IMR-90 (cell line): ENCODE data around the gene FEV. TPM values are rescaled to one million over a fixed set of nuclear protein-coding genes. Genes with fewer than 3 reads are reported as not detected.

ENCODE experiments used
- ATAC-seq: fragments of 200-7000 bp; cut with Tn5 transposase; 2 replicates; pipeline ENCODE4 v1.9.1; 2020; ENCODE audit warnings: low read depth, mild to moderate bottlenecking, moderate library complexity
- BruUV-seq: library from RNA; stranded (reverse); fragments of 400-500 nt; replicated peaks from 2 replicates; lab custom pipeline; 2021; lab: Mats Ljungman, UMichigan
- CTCF ChIA-PET: fragments of 300-600 bp; formaldehyde crosslinking; extraction: SDS; loops from one replicate; lab custom pipeline; 2021; ENCODE audit warnings: antibody characterized with exemption; lab: Yijun Ruan, JAX
- POLR2A ChIA-PET: fragments of 300-600 bp; sonication (Branson Sonifier 250); formaldehyde crosslinking; loops from one replicate; lab custom pipeline; 2022; ENCODE audit warnings: antibody characterized with exemption; ENCODE audit not compliant: unreplicated experiment; lab: Charles Lee
- DNase-seq: peaks from one replicate; pipeline ENCODE4 v3.0.0; 2013
- H2AFZ ChIP-seq: replicated peaks from 2 replicates; pipeline ENCODE3; 2013; ENCODE audit warnings: low read length, mild to moderate bottlenecking; ENCODE audit not compliant: poor library complexity
- H2AK5ac ChIP-seq: 2 replicates; pipeline ENCODE4 v1.6.1; 2013; ENCODE audit warnings: low read depth, low read length, inconsistent platforms
- H2AK9ac ChIP-seq: replicated peaks from 2 replicates; pipeline ENCODE3; 2013; ENCODE audit warnings: mild to moderate bottlenecking, low read depth, low read length, moderate library complexity; ENCODE audit not compliant: poor library complexity
- H2BK120ac ChIP-seq: 2 replicates; pipeline ENCODE4 v1.6.1; 2013; ENCODE audit warnings: low read depth, low read length, inconsistent platforms
- H2BK15ac ChIP-seq: 3 replicates; pipeline ENCODE4 v1.6.1; 2013; ENCODE audit warnings: low read depth, low read length, inconsistent platforms
- H2BK20ac ChIP-seq: 2 replicates; pipeline ENCODE4 v1.6.1; 2013; ENCODE audit warnings: low read depth, mild to moderate bottlenecking, inconsistent platforms, low read length, moderate library complexity
- H2BK5ac ChIP-seq: 2 replicates; pipeline ENCODE4 v1.6.1; 2013; ENCODE audit warnings: mild to moderate bottlenecking, low read depth, low read length, inconsistent platforms; ENCODE audit not compliant: poor library complexity, severe bottlenecking
- H3K14ac ChIP-seq: replicated peaks from 2 replicates; pipeline ENCODE4 v1.6.1; 2013; ENCODE audit warnings: low read depth, low read length, inconsistent platforms
- H3K18ac ChIP-seq: 2 replicates; pipeline ENCODE4 v1.6.1; 2013; ENCODE audit warnings: low read depth, low read length, control low read depth
- H3K23ac ChIP-seq: 2 replicates; pipeline ENCODE4 v1.6.1; 2013; ENCODE audit warnings: low read depth, low read length, inconsistent platforms
- H3K27ac ChIP-seq: 2 replicates; pipeline ENCODE4 v1.5.1; 2013; ENCODE audit warnings: mild to moderate bottlenecking, control low read depth, low read length; ENCODE audit not compliant: insufficient read depth
- H3K27me3 ChIP-seq: 2 replicates; pipeline ENCODE4 v1.6.1; 2013; ENCODE audit warnings: low read length; ENCODE audit not compliant: control insufficient read depth, insufficient read depth
- H3K36me3 ChIP-seq: 2 replicates; pipeline ENCODE4 v1.6.1; 2013; ENCODE audit warnings: low read length, mixed read lengths; ENCODE audit not compliant: control insufficient read depth, insufficient read depth
- H3K4ac ChIP-seq: 2 replicates; pipeline ENCODE4 v1.6.1; 2013; ENCODE audit warnings: low read depth, low read length, inconsistent platforms
- H3K4me1 ChIP-seq: 2 replicates; pipeline ENCODE4 v1.6.1; 2013; ENCODE audit warnings: low read length, mixed read lengths; ENCODE audit not compliant: control insufficient read depth, insufficient read depth
- H3K4me2 ChIP-seq: 2 replicates; pipeline ENCODE4 v1.6.1; 2013; ENCODE audit warnings: low read depth, mild to moderate bottlenecking, control low read depth, low read length, moderate library complexity
- H3K4me3 ChIP-seq: 2 replicates; pipeline ENCODE4 v1.5.1; 2013; ENCODE audit warnings: low read depth, mild to moderate bottlenecking, control low read depth, low read length, moderate library complexity; ENCODE audit not compliant: insufficient read depth
- H3K56ac ChIP-seq: 2 replicates; pipeline ENCODE4 v1.6.1; 2013; ENCODE audit warnings: low read length, inconsistent platforms; ENCODE audit not compliant: insufficient read depth; ENCODE audit errors: extremely low read depth
- H3K79me1 ChIP-seq, 2 experiments: 2 replicates each; pipeline ENCODE4 v1.6.1; 2013; ENCODE audit warnings: low read length in 2 of 2, inconsistent platforms in 1 of 2, low read depth in 1 of 2
- H3K9ac ChIP-seq: 2 replicates; pipeline ENCODE4 v1.6.1; 2013; ENCODE audit warnings: low read depth, low read length, control low read depth
- H3K9me1 ChIP-seq: 2 replicates; pipeline ENCODE4 v1.6.1; 2013; ENCODE audit warnings: low read length, inconsistent platforms; ENCODE audit not compliant: insufficient read depth
- H3K9me3 ChIP-seq: 2 replicates; pipeline ENCODE4 v1.6.1; 2013; ENCODE audit warnings: low read length; ENCODE audit not compliant: control insufficient read depth, insufficient read depth
- H4K20me1 ChIP-seq: 2 replicates; pipeline ENCODE4 v1.6.1; 2013; ENCODE audit warnings: low read length, inconsistent platforms; ENCODE audit not compliant: insufficient read depth
- H4K5ac ChIP-seq: 2 replicates; pipeline ENCODE4 v1.6.1; 2013; ENCODE audit warnings: mild to moderate bottlenecking, low read depth, low read length, control low read depth
- H4K8ac ChIP-seq, 2 experiments: 2 replicates each; pipeline ENCODE4 v1.6.1; 2013; ENCODE audit warnings: low read depth in 2 of 2, low read length in 2 of 2, control low read depth in 1 of 2, inconsistent platforms in 1 of 2
- H4K91ac ChIP-seq: 2 replicates; pipeline ENCODE4 v1.6.1; 2013; ENCODE audit warnings: low read depth, low read length, inconsistent platforms; ENCODE audit not compliant: insufficient read depth
- BHLHE40 ChIP-seq: fragments of 150-350 bp; IDR thresholded peaks from 2 replicates; pipeline ENCODE4 v1.6.1; 2016; ENCODE audit warnings: mild to moderate bottlenecking, low read depth, low read length
- CEBPB ChIP-seq: IDR thresholded peaks from 2 replicates; pipeline ENCODE4 v1.6.1; 2012; ENCODE audit warnings: low read depth, low read length, improper control_type of control experiment
- CTCF ChIP-seq: conservative IDR thresholded peaks from 2 replicates; pipeline ENCODE4 v1.5.1; 2012; ENCODE audit warnings: mild to moderate bottlenecking, low read depth, low read length, improper control_type of control experiment
- FOS ChIP-seq: fragments of 150-350 bp; IDR thresholded peaks from 2 replicates; pipeline ENCODE4 v1.6.1; 2016; ENCODE audit warnings: low read depth, low read length
- MAFK ChIP-seq: IDR thresholded peaks from 2 replicates; pipeline ENCODE4 v1.6.1; 2012; ENCODE audit warnings: low read depth, low read length, improper control_type of control experiment
- MAZ ChIP-seq: IDR thresholded peaks from 2 replicates; pipeline ENCODE4 v1.6.1; 2012; ENCODE audit warnings: low read depth, mild to moderate bottlenecking, low read length, improper control_type of control experiment, moderate library complexity, borderline replicate concordance
- MXI1 ChIP-seq: IDR thresholded peaks from 2 replicates; pipeline ENCODE4 v1.6.1; 2012; ENCODE audit warnings: low read depth, mild to moderate bottlenecking, low read length, moderate library complexity, borderline replicate concordance
- NFE2L2 ChIP-seq: fragments of 150-350 bp; IDR thresholded peaks from 2 replicates; pipeline ENCODE4 v1.6.1; 2016; ENCODE audit warnings: low read depth, mild to moderate bottlenecking, low read length
- POLR2A ChIP-seq: IDR thresholded peaks from 2 replicates; pipeline ENCODE4 v1.6.1; 2012; ENCODE audit warnings: mild to moderate bottlenecking, low read depth, low read length
- RAD21 ChIP-seq: IDR thresholded peaks from 2 replicates; pipeline ENCODE4 v1.6.1; 2012; ENCODE audit warnings: low read length, improper control_type of control experiment
- RCOR1 ChIP-seq: IDR thresholded peaks from 2 replicates; pipeline ENCODE4 v1.6.1; 2012; ENCODE audit warnings: mild to moderate bottlenecking, low read length, improper control_type of control experiment; ENCODE audit not compliant: insufficient replicate concordance
- RFX5 ChIP-seq: IDR thresholded peaks from 2 replicates; pipeline ENCODE4 v1.8.0; 2012; ENCODE audit warnings: low read depth, mild to moderate bottlenecking, low read length, moderate library complexity
- SMC3 ChIP-seq: fragments of 150-350 bp; IDR thresholded peaks from 2 replicates; pipeline ENCODE4 v1.6.1; 2016; ENCODE audit warnings: low read depth, mild to moderate bottlenecking, antibody characterized with exemption, low read length, moderate library complexity
- WGBS, 2 experiments: methylation state at CpG; one replicate each; pipeline versions ENCODE4 v1.1.5 to v1.1.7; 2013; ENCODE audit warnings: missing lambda C conversion rate in 2 of 2; ENCODE audit not compliant: insufficient read length in 1 of 2; ENCODE audit errors: extremely low coverage in 2 of 2; 5-methylcytosine and 5-hydroxymethylcytosine counted together
- dilution Hi-C: fragments of 300-500 bp; cut with HindIII; formaldehyde crosslinking; loops from one replicate; pipeline ENCODE4 v1.14.3; 2018; ENCODE audit warnings: low sequenced_read_pairs; ENCODE audit not compliant: unreplicated experiment
- in situ Hi-C: fragments of 300-500 bp; cut with MboI; formaldehyde crosslinking; loops from 3 replicates; pipeline ENCODE4 v1.14.3; 2019; ENCODE audit warnings: low sequenced_read_pairs, inconsistent platforms, mixed read lengths
- intact Hi-C: fragments of 100-400 bp; cut with micrococcal nuclease; formaldehyde crosslinking; loops from 2 replicates; pipeline ENCODE4 v1.10.0; 2022
- polyA plus RNA-seq, 3 experiments: library from polyadenylated mRNA; depleted of rRNA; stranded (reverse); fragments of >200 nt; gene quantifications; 2 replicates each; pipeline ENCODE4 v1.2.3, GENCODE V29; 2012; ENCODE audit warnings: low replicate concordance in 1 of 3
- total RNA-seq: library from RNA; depleted of rRNA; stranded (reverse); fragments of >200 nt; gene quantifications from 2 replicates; pipeline ENCODE4 v1.2.3, GENCODE V29; 2012

The FEV gene
- total and polyA plus RNA-seq, 2 of the 4 experiments (the other 2 are of a cell fraction): not detected

- H4K20me1 ChIP-seq: peaks cover 3% of the 10 kb centered on the region; the same call in 1 of the 2 replicates
- POLR2A ChIA-PET: no interaction called here
- DNase-seq: no peak
These were observed 3.7 kb upstream of the FEV start for GRCh38 chr2:218988650-218989049.

More at GRCh38 chr2:218988650-218989049, 3.7 kb upstream of the FEV start:
- H3K4me1 ChIP-seq: no peaks in the 10 kb centered on the region; the same call in 1 of the 2 replicates
- H2BK15ac ChIP-seq: no peak overlapping the region
- H3K9me1 ChIP-seq: peaks cover 3% of the 10 kb centered on the region; the same call in 1 of the 2 replicates
- H4K91ac ChIP-seq: no peak overlapping the region
- H3K9ac ChIP-seq: no peak overlapping the region
- 17% methylated on average over 1 of the region's 2 CpGs; no CpG with 5 or more reads in 1 of the 2 experiments for WGBS, 2 experiments
- H3K18ac ChIP-seq: no peak overlapping the region
- no peak overlapping the region for H2BK120ac ChIP-seq
- H3K27ac ChIP-seq: no peak overlapping the region
- BruUV-seq: no TSS peak
- CTCF ChIA-PET: no interaction called here
- no peaks in the 10 kb centered on the region for H3K79me1 ChIP-seq
- no peak overlapping the region for H2BK20ac ChIP-seq
- TF ChIP-seq CTCF: no peak
- TF ChIP-seq BHLHE40: no peak
- no peak for TF ChIP-seq RAD21
- no peak for TF ChIP-seq NFE2L2
- no peak for TF ChIP-seq CEBPB
- no peak for TF ChIP-seq RFX5
- TF ChIP-seq POLR2A: no peak
- TF ChIP-seq MAZ: no peak
- TF ChIP-seq MXI1: no peak
- TF ChIP-seq RCOR1: no peak
- no peak for TF ChIP-seq SMC3
- TF ChIP-seq MAFK: no peak
- TF ChIP-seq FOS: no peak
- H3K4me3 ChIP-seq: no peak overlapping the region
- H2AK5ac ChIP-seq: no peak overlapping the region
- intact Hi-C loops: no loop called here
- H2BK5ac ChIP-seq: no peak overlapping the region
- H3K4ac ChIP-seq: no peak overlapping the region
- no peak overlapping the region for H3K4me2 ChIP-seq
- H3K23ac ChIP-seq: no peak overlapping the region
- H4K8ac ChIP-seq: no peak overlapping the region
- H3K36me3 ChIP-seq: no peaks in the 10 kb centered on the region
- in situ Hi-C loops: no loop called here
- no peak overlapping the region for H3K56ac ChIP-seq
- no peak overlapping the region for H4K5ac ChIP-seq
- no peaks in the 10 kb centered on the region for H3K9me3 ChIP-seq
- no peak overlapping the region for H2AFZ ChIP-seq
- H2AK9ac ChIP-seq: no peak overlapping the region
- H3K27me3 ChIP-seq: peaks cover 95% of the 10 kb centered on the region
- ATAC-seq: no peak
- no peak overlapping the region for H3K14ac ChIP-seq
- dilution Hi-C loops: no loop called here
